DMS79 treated with DMSO at 0.1 percent for 48 hours (cell line): ENCODE results near the gene PLXND1.
A peak's percentile ranks its signal among the peaks of the same experiment; 100 is the strongest.
"Not testable (repeated sequence)": the region's sequence is repeated elsewhere in the genome, so short reads cannot be mapped to it uniquely, and the experiment has no call there.

Source experiments
- DNase-seq: peaks from one replicate; lab custom pipeline; 2025; lab: John Stamatoyannopoulos, UW

The PLXND1 gene

GRCh38 chr3:129606636-129607390 lies at the start of gene PLXND1:
Gene PLXND1 (minus strand): TSS chr3:129606676. CDS start chr3:129606639, 37 bp downstream.
- DNase-seq: no peak

GRCh38 chr3:129655291-129655700 lies 48.8 kb upstream of the PLXND1 start:
- no peak for DNase-seq

GRCh38 chr3:129654131-129654530 lies 47.7 kb upstream of the PLXND1 start:
- DNase-seq: no peak

GRCh38 chr3:129653019-129653418 lies 46.5 kb upstream of the PLXND1 start:
- DNase-seq: no peak

- peak; percentile 84 for DNase-seq
These were observed 45.1 kb upstream of the PLXND1 start for GRCh38 chr3:129651435-129652202.

- no peak for DNase-seq
These were observed 43.9 kb upstream of the PLXND1 start for GRCh38 chr3:129650256-129650872.

- DNase-seq: peak; percentile 90
These were observed 41.9 kb upstream of the PLXND1 start for GRCh38 chr3:129648391-129648790.

- peak; percentile 66 for DNase-seq
These were observed 38.8 kb upstream of the PLXND1 start for GRCh38 chr3:129645286-129645685.

- no peak for DNase-seq
These were observed 38.4 kb upstream of the PLXND1 start for GRCh38 chr3:129644836-129645235.

GRCh38 chr3:129641567-129642260 lies 35.2 kb upstream of the PLXND1 start:
- DNase-seq: not testable (repeated sequence)

GRCh38 chr3:129640985-129641384 lies 34.5 kb upstream of the PLXND1 start:
- DNase-seq: not testable (repeated sequence)

- DNase-seq: no peak
These were observed 32.0 kb upstream of the PLXND1 start for GRCh38 chr3:129638481-129638880.

- no peak for DNase-seq
These were observed 29.6 kb upstream of the PLXND1 start for GRCh38 chr3:129636082-129636481.

- DNase-seq: no peak
These were observed 29.2 kb upstream of the PLXND1 start for GRCh38 chr3:129635656-129636055.

- DNase-seq: no peak
These were observed 27.4 kb upstream of the PLXND1 start for GRCh38 chr3:129633751-129634481.

GRCh38 chr3:129632977-129633376 lies 26.5 kb upstream of the PLXND1 start:
- DNase-seq: no peak

GRCh38 chr3:129632556-129632955 lies 26.1 kb upstream of the PLXND1 start:
- no peak for DNase-seq

GRCh38 chr3:129632056-129632455 lies 25.6 kb upstream of the PLXND1 start:
- no peak for DNase-seq

GRCh38 chr3:129629011-129629410 lies 22.5 kb upstream of the PLXND1 start:
- no peak for DNase-seq

- DNase-seq: no peak
These were observed 21.7 kb upstream of the PLXND1 start for GRCh38 chr3:129628169-129628522.

- DNase-seq: peak; percentile 91
These were observed 21.1 kb upstream of the PLXND1 start for GRCh38 chr3:129627350-129628168.
